Measurements from ENCODE around the gene HDAC8.

DNA sequence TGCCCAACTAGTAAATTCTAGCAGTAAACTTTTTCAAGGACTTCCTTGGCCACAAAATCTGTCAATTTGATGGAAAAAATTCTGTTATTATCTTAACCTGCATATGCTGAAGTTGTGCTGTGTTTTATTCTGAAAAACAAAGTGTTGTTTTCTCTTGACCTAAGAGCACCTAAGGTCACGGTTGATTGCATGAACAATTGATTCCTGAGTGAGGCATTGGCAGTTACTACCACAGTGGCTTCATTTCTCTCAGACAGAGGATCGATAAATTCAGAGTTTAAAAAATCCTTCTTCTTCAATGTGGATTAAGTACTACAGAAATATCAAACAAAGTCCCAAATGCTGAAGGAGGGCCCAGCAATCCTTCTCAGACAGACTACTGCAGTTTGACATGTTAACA is 6.2 kb downstream of the HDAC8 start:
- TF ChIP-seq POLR2AphosphoS5 (IDR thresholded peaks at IDR 0.05) (no peak), EZH2 (IDR thresholded peaks at IDR 0.05; ENCODE audit: borderline replicate concordance, insufficient read depth, low read length, poor library complexity, severe bottlenecking) (no peak), EP300 (conservative IDR thresholded peaks at IDR 0.05; ENCODE audit: poor library complexity, severe bottlenecking) (no peak), SMC3 (conservative IDR thresholded peaks at IDR 0.05; ENCODE audit: poor library complexity) (no peak), RAD21 (conservative IDR thresholded peaks at IDR 0.05) (no peak)
- TF ChIP-seq, protein P1, sequence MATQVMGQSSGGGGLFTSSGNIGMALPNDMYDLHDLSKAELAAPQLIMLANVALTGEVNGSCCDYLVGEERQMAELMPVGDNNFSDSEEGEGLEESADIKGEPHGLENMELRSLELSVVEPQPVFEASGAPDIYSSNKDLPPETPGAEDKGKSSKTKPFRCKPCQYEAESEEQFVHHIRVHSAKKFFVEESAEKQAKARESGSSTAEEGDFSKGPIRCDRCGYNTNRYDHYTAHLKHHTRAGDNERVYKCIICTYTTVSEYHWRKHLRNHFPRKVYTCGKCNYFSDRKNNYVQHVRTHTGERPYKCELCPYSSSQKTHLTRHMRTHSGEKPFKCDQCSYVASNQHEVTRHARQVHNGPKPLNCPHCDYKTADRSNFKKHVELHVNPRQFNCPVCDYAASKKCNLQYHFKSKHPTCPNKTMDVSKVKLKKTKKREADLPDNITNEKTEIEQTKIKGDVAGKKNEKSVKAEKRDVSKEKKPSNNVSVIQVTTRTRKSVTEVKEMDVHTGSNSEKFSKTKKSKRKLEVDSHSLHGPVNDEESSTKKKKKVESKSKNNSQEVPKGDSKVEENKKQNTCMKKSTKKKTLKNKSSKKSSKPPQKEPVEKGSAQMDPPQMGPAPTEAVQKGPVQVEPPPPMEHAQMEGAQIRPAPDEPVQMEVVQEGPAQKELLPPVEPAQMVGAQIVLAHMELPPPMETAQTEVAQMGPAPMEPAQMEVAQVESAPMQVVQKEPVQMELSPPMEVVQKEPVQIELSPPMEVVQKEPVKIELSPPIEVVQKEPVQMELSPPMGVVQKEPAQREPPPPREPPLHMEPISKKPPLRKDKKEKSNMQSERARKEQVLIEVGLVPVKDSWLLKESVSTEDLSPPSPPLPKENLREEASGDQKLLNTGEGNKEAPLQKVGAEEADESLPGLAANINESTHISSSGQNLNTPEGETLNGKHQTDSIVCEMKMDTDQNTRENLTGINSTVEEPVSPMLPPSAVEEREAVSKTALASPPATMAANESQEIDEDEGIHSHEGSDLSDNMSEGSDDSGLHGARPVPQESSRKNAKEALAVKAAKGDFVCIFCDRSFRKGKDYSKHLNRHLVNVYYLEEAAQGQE (IDR thresholded peaks at IDR 0.05; ENCODE audit: borderline replicate concordance): no peak
- TF ChIP-seq, protein P2, sequence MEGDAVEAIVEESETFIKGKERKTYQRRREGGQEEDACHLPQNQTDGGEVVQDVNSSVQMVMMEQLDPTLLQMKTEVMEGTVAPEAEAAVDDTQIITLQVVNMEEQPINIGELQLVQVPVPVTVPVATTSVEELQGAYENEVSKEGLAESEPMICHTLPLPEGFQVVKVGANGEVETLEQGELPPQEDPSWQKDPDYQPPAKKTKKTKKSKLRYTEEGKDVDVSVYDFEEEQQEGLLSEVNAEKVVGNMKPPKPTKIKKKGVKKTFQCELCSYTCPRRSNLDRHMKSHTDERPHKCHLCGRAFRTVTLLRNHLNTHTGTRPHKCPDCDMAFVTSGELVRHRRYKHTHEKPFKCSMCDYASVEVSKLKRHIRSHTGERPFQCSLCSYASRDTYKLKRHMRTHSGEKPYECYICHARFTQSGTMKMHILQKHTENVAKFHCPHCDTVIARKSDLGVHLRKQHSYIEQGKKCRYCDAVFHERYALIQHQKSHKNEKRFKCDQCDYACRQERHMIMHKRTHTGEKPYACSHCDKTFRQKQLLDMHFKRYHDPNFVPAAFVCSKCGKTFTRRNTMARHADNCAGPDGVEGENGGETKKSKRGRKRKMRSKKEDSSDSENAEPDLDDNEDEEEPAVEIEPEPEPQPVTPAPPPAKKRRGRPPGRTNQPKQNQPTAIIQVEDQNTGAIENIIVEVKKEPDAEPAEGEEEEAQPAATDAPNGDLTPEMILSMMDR (IDR thresholded peaks at IDR 0.05; ENCODE audit: poor library complexity, severe bottlenecking): no peak

All from neural cell (in vitro differentiated cells).